K562 (cell line): ENCODE data around the gene CFAP73. TPM values are rescaled to one million over a fixed set of nuclear protein-coding genes. Genes with fewer than 3 reads are reported as not detected.
A peak's percentile ranks its signal among the peaks of the same experiment; 100 is the strongest.

Experiments
- CBFA2T3 ChIP-seq: fragments of 450-650 bp; IDR thresholded peaks from 2 replicates; pipeline ENCODE4 v1.6.1; 2017
- GATAD2B ChIP-seq: fragments of 450-650 bp; IDR thresholded peaks from 2 replicates; pipeline ENCODE4 v1.6.1; 2017; ENCODE audit warnings: mild to moderate bottlenecking, borderline replicate concordance
- HDAC3 ChIP-seq: fragments of 450-650 bp; IDR thresholded peaks from 2 replicates; pipeline ENCODE4 v1.6.1; 2018; ENCODE audit warnings: borderline replicate concordance, mild to moderate bottlenecking, moderate library complexity; ENCODE audit not compliant: partially characterized antibody
- ILK ChIP-seq: fragments of 450-650 bp; IDR thresholded peaks from 2 replicates; pipeline ENCODE4 v1.6.1; 2016; ENCODE audit warnings: missing genetic modification characterization, low read depth, mild to moderate bottlenecking, missing compliant biosample characterization, moderate library complexity, borderline replicate concordance
- JUND ChIP-seq, 2 experiments: IDR thresholded peaks; 2 replicates in 1 of 2; 3 replicates in 1 of 2; pipeline ENCODE4 v1.6.1; 2011; ENCODE audit warnings: borderline replicate concordance in 2 of 2, low read depth in 2 of 2, low read length in 2 of 2, improper control_type of control experiment in 1 of 2, missing biosample characterization in 1 of 2, missing genetic modification characterization in 1 of 2, missing genetic modification reagents in 1 of 2
- KDM1A ChIP-seq, 2 experiments: fragments of 450-650 bp; IDR thresholded peaks; 2 replicates each; pipeline ENCODE4 v1.6.1; 2016; ENCODE audit warnings: mild to moderate bottlenecking in 2 of 2
- MAFG ChIP-seq: fragments of 450-650 bp; conservative IDR thresholded peaks from 2 replicates; pipeline ENCODE4 v1.6.1; 2016; ENCODE audit warnings: missing genetic modification characterization, missing compliant biosample characterization
- NFYB ChIP-seq: IDR thresholded peaks from 2 replicates; pipeline ENCODE4 v1.6.1; 2011; ENCODE audit warnings: mild to moderate bottlenecking, moderate library complexity; ENCODE audit not compliant: insufficient read length; ENCODE audit errors: extremely low read depth
- REST ChIP-seq, 2 experiments: fragments of 450-650 bp; formaldehyde crosslinking in 1 of 2; IDR thresholded peaks; 2 replicates each; pipeline versions ENCODE4 v1.4.0 to v1.6.1; 2014 to 2020; ENCODE audit warnings: mild to moderate bottlenecking in 2 of 2, borderline replicate concordance in 1 of 2, low read depth in 1 of 2
- RNF219 ChIP-seq: fragments of 250-450 bp; sonication (Bioruptor Pico); IDR thresholded peaks from 2 replicates; pipeline ENCODE4 v1.5.0; 2022; ENCODE audit warnings: mild to moderate bottlenecking
- SNIP1 ChIP-seq: fragments of 450-650 bp; IDR thresholded peaks from 2 replicates; pipeline ENCODE4 v1.7.1; 2017; ENCODE audit warnings: low read depth, mild to moderate bottlenecking
- TRIM25 ChIP-seq: fragments of 450-650 bp; IDR thresholded peaks from 2 replicates; pipeline ENCODE4 v1.7.0; 2016; ENCODE audit warnings: borderline replicate concordance
- ZEB2 ChIP-seq: fragments of 450-650 bp; IDR thresholded peaks from 2 replicates; pipeline ENCODE4 v1.6.1; 2016
- ZFP1 ChIP-seq: fragments of 450-650 bp; formaldehyde crosslinking; IDR thresholded peaks from 2 replicates; pipeline ENCODE4 v1.4.0; 2020; ENCODE audit warnings: mild to moderate bottlenecking, mixed read lengths
- ZSCAN29 ChIP-seq: fragments of 450-650 bp; IDR thresholded peaks from 2 replicates; pipeline ENCODE4 v1.6.1; 2017
- polyA plus RNA-seq, 8 experiments: library from polyadenylated mRNA; depleted of rRNA in 4 of 8; stranded (reverse) in 5 of 8; unstranded in 3 of 8; fragments of >200 nt; fragmentation: Nextera tagmentation in 2 of 8; fragmentation: Illumina TruSeq in 1 of 8; extraction: Ambion mirVana in 2 of 8; extraction: Trizol in 1 of 8; gene quantifications; 2 replicates each; pipeline versions ENCODE4 v1.2.1 to v1.2.3, GENCODE V29; 2011 to 2014; ENCODE audit warnings: inconsistent platforms in 1 of 8, missing spikeins in 1 of 8
- total RNA-seq, 7 experiments: library from RNA; depleted of rRNA in 6 of 7; stranded (reverse); fragments of >200 nt in 6 of 7; fragmentation: Illumina TruSeq in 2 of 7; extraction: Trizol in 2 of 7; gene quantifications; 2 replicates each; pipeline versions ENCODE4 v1.2.1 to v1.2.3, GENCODE V29; 2011 to 2021; ENCODE audit warnings: low replicate concordance in 1 of 7

Gene CFAP73
- total and polyA plus RNA-seq, 9 of the 15 experiments (the other 6 are each of a cell fraction or from before 2014, with no cell fraction given) = not detected

- no peak for TF ChIP-seq TRIM25
- TF ChIP-seq NFYB = no peak
- no peak for TF ChIP-seq ILK
- peak; percentile 17; the same call in 1 of the 2 replicates for TF ChIP-seq CBFA2T3
- no peak for TF ChIP-seq SNIP1
- TF ChIP-seq MAFG = no peak
- TF ChIP-seq REST (IDR thresholded peaks at IDR 0.05; ENCODE audit: borderline replicate concordance) = no peak
- no peak for TF ChIP-seq REST (CRISPR knock-in tag; IDR thresholded peaks at IDR 0.05; ENCODE audit: low read depth)
- no peak for TF ChIP-seq ZEB2
- no peak for TF ChIP-seq HDAC3
- no peak for TF ChIP-seq ZSCAN29
- TF ChIP-seq ZFP1 (CRISPR knock-in tag) = no peak
- no peak for TF ChIP-seq RNF219
- TF ChIP-seq KDM1A (IDR thresholded peaks at IDR 0.05) = peak in 1 of 2 experiments; percentile 59; a peak in 2 of 4 replicates
- peak; percentile 62; the same call in 1 of the 2 replicates for TF ChIP-seq JUND (IDR thresholded peaks at IDR 0.05; ENCODE audit: borderline replicate concordance, low read depth, low read length)
- TF ChIP-seq JUND (tag; IDR thresholded peaks at IDR 0.05; ENCODE audit: borderline replicate concordance, low read depth, low read length) = peak; percentile 44; the same call in 1 of the 3 replicates
- TF ChIP-seq GATAD2B = no peak
These were observed 30.8 kb downstream of the CFAP73 start (continued) for GRCh38 chr12:113180333-113180732.
